Stimulated activated CD8-positive, alpha-beta memory T cell treated with anti-CD3 and anti-CD28 coated beads, Interleukin-4, amount 100 ng/mL, for 4 hours (primary cell): ENCODE data around the gene PANX2.
"Not testable (repeated sequence)": the region's sequence is repeated elsewhere in the genome, so short reads cannot be mapped to it uniquely, and the experiment has no call there.

Experiments
- DNase-seq, 2 donors: peaks; one replicate each; pipeline ENCODE4 v3.0.0-alpha.2; 2020; ENCODE audit warnings: low read depth in 2 of 2, low spot score in 1 of 2

PANX2 gene

DNA sequence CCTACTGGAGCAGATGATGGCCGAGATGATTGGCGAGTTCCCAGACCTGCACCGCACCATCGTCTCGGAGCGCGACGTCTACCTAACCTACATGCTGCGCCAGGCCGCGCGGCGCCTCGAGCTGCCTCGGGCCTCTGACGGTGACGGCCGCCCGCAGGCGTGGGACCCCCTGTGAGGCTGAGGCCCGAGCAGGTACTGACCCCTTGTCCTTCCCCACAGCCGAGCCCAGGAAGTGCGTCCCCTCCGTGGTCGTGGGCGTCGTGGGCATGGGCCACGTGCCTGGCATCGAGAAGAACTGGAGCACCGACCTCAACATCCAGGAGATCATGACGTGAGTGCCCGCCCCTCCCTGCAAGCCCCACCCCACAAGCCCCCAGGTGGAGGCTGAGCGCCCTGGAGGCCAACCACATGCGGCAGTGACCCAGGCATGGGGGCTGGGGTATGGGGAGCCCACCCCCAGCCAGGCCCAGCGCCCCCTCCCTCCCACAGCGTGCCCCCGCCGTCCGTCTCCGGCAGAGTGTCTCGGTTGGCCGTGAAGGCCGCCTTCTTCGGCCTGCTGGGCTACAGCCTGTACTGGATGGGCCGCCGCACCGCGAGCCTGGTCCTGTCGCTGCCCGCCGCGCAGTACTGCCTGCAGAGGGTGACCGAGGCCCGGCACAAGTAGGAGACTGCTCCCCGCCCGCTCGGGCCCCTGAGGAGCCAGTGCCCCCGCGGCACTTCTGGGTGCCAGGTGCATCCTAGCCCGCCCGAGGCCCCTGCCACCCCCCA is 27.5 kb downstream of the PANX2 start:
- no peak for DNase-seq

DNA sequence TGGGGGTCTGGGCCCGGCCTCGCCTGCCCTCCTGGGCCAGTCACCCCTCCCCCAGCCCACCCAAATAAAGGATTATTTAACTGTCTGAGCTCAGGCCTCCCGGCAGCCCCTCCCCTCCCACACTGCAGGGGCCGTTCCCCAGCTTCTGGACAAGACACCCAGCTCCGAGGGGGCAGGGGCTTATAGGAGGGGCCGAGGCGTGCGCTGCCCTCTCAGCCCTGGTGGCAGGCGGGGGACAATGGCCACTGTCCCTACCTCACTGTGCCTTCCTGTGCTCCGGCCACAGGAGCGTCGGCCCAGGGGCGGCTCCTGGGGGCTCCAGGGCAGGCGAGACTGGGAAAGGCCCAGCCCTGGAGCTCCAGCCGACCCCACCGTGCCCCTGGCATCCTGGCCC is 28.1 kb downstream of the PANX2 start:
- no peak for DNase-seq

- no peak for DNase-seq
Observed at GRCh38 chr22:50199251-50199721, 28.8 kb downstream of the PANX2 start.

DNA sequence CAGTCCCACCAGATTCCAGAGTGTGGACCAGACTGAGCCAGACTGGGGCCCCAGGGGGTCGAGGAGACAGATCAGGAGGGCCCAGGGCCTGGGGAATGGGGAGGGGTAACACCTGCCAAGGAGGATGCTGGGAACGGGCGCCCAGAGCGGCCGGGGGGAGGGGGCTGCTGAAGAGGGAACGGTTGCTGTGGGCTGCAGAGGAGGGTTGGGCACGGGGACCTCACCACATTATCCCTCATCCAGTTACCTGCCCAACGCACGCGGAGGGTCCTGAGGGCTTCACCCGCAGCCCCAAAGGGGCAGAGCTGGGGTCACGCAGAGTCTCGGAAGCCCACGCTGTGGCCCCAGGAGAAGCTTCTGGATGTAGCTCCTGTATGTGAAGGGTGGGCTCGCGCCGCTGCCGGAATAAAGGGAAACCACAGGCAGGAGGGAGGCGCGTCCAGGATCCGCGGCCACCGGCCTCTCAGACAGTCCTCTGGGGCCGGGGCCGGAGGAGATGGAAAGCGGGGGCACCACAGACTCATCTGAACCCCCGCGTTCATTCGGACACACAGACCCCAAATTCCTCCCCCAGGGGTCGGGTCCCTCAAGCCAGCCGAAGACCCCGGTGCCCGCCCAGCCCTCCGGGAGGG is 29.4 kb downstream of the PANX2 start:
- no peak for DNase-seq

- DNase-seq, result peak; percentile 68 to 79
Observed at GRCh38 chr22:50200461-50201190, 30.1 kb downstream of the PANX2 start, which contains the start of gene SELENOO. Gene SELENOO (plus strand): TSS chr22:50201011. CDS start chr22:50201037, 26 bp downstream.

DNA sequence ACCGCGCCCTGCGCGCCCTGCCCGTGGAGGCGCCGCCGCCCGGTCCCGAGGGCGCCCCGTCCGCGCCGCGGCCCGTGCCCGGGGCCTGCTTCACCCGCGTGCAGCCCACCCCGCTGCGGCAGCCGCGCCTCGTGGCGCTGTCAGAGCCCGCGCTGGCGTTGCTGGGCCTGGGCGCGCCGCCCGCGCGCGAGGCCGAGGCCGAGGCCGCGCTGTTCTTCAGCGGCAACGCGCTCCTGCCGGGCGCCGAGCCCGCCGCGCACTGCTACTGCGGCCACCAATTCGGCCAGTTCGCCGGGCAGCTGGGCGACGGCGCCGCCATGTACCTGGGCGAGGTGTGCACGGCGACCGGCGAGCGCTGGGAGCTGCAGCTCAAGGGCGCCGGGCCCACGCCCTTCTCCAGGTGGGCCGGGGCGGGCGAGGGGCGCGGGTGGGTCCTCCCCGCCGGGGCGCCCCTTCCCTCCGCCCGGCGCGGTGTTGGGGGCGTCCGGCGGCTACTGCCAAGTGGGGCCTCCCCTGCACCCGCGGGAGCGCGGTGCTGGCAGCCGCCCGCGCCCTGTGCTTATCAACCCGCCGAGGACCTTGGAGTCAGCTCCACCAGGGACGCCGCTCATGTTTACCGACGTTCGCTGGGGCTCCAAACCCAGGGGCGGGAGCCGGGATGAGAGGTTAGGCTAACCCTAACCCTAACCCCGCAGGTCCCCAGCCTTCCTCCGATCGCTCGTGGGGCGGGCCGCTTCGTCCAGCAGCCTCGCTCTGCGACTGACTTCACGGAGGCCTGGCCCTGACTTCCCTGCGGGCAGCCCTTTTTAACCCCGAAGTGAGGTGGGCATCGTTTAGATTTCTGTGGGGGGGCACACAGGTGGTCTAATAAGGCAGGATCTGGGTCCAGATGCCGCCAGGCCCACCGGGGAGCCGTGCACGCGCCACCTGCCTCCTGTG is 30.9 kb downstream of the PANX2 start:
- DNase-seq, result no peak

DNA sequence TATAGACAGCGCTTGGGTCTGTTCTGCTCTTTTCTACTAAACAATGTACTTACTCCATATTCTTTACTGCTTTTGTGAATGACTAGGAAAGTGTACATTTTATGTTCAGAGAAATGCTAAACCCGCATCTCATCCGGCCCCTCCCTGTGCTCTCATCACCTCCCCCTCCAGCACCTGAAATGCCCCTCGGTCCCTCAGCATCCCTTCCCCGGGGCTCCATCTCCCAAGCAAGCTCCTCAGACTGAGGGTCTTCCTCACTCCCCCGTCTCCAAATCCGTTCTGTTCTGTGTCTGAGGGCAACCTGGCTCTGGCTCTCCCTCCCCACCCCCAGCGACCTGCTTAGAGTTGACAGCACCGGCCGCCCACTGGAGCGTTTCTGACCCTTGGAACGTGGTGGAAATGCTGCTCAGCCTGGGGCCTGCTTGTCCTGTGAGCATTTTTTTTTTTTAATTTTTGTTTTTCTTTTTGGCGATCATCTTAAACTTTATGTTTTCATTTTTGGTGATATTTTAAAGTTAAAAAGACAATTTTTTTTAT is 31.7 kb downstream of the PANX2 start:
- DNase-seq, result no peak

DNA sequence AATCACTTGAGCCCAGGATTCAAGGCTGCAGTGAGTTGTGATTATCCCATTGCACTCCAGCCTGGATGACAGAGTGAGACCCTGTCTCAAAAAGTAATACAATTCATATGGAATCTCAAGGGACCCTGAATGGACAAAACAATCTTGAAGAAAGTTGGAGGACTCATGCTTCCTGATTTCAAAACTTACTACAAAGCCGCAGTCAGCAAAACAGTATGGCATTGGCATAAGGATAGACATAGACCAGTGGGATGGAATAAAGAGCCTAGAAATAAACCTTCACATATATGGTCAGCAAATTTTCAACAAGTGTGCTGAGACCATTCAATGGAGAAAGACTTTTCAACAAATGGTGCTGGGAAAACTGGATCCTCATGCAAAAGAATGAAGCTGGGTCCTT is 32.8 kb downstream of the PANX2 start:
- no peak for DNase-seq

- DNase-seq, result no peak
Observed at GRCh38 chr22:50204571-50204970, 34.0 kb downstream of the PANX2 start.

DNA sequence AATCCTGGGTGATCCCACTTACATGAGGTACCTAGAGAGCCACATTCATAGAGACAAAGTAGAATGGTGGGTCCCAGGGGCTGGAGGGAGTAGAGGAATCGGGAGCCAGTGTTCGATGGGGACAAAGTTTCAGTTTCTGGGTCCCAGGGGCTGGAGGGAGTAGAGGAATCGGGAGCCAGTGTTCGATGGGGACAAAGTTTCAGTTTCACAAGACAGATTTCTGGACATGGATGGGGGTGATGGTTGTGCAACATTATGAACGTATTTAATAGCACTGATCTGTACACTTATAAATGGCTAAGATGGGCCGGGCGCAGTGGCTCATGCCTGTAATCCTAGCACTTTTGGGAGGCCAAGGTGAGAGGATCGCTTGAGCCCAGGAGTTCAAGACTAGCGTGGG is 34.5 kb downstream of the PANX2 start:
- DNase-seq, result not testable (repeated sequence)

- no peak for DNase-seq
Observed at GRCh38 chr22:50205781-50206569, 35.4 kb downstream of the PANX2 start.

- DNase-seq, result no peak
Observed at GRCh38 chr22:50206599-50206998, 36.1 kb downstream of the PANX2 start.

- no peak for DNase-seq
Observed at GRCh38 chr22:50207383-50208140, 37.0 kb downstream of the PANX2 start.

- DNase-seq, result no peak
Observed at GRCh38 chr22:50208430-50208938, 38.0 kb downstream of the PANX2 start.

GRCh38 chr22:50208939-50209892 is 38.7 kb downstream of the PANX2 start:
- no peak for DNase-seq

- peak; percentile 33 to 45 for DNase-seq
Observed at GRCh38 chr22:50209893-50210292, 39.4 kb downstream of the PANX2 start.

DNA sequence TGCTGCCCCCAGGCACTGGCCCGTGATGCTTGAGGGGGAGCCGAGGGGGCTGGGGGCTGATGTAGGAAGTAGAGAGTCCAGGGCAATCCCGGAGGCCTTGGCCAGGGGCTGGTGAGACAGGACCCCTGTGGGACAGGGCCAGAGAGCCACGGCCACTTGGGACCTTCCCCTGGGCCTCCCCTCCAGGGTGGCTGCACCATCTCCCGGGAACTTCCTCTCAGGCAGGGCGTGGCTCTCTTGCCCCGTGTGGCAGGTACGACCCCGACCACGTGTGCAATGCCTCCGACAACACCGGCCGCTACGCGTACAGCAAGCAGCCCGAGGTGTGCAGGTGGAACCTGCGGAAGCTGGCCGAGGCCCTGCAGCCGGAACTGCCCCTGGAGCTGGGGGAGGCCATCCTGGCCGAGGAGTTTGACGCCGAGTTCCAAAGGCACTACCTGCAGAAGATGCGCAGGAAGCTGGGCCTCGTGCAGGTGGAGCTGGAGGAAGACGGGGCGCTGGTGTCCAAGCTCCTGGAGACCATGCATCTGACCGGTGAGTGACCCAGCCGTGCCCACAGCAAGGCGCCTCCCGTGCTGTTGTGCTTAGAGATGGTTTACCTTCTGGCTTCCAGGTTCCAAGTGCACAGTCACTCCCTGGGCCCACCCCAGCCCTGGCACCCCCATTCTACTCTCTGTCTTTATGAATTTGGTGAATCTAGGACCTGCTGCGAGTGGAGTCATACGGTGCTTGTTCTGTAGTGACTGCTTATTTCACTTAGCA is 40.0 kb downstream of the PANX2 start:
- no peak for DNase-seq
